CD14-positive monocyte (primary cell): Measurements from ENCODE around the gene VSTM2L. TPM values are rescaled to one million over a fixed set of nuclear protein-coding genes. Genes with fewer than 3 reads are reported as not detected.

ENCODE experiments used
- DNase-seq, 3 donors: peaks; one replicate each; pipeline ENCODE4 v3.0.0-alpha.2; 2011 to 2022
- H2AFZ ChIP-seq: 2 replicates; pipeline ENCODE4 v1.6.0; 2012; ENCODE audit warnings: mild to moderate bottlenecking, low read depth, low read length, inconsistent platforms; ENCODE audit not compliant: insufficient read depth, poor library complexity, severe bottlenecking
- H3K27ac ChIP-seq, 2 donors: 1 replicate in 1 of 2; 2 replicates in 1 of 2; pipeline ENCODE4 v1.5.1; 2012 to 2013; ENCODE audit warnings: low read length in 2 of 2, control low read depth in 1 of 2, inconsistent platforms in 1 of 2, low read depth in 1 of 2, mild to moderate bottlenecking in 1 of 2
- H3K27me3 ChIP-seq, 2 donors: one replicate each; pipeline versions ENCODE4 v1.6.0 to v1.6.1; 2011 to 2013; ENCODE audit warnings: low read length in 2 of 2; ENCODE audit not compliant: control insufficient read depth in 2 of 2, insufficient read depth in 2 of 2
- H3K36me3 ChIP-seq, 2 donors: replicated peaks in 1 of 2; 1 replicate in 1 of 2; 2 replicates in 1 of 2; pipeline versions ENCODE4 v1.5.1 to v1.6.1; 2012 to 2013; ENCODE audit warnings: low read length in 2 of 2, control low read depth in 1 of 2, inconsistent platforms in 1 of 2, mild to moderate bottlenecking in 1 of 2; ENCODE audit not compliant: insufficient read depth in 2 of 2, control insufficient read depth in 1 of 2
- H3K4me1 ChIP-seq, 2 donors: 1 replicate in 1 of 2; 2 replicates in 1 of 2; pipeline versions ENCODE4 v1.5.1 to v1.6.1; 2012 to 2013; ENCODE audit warnings: low read length in 2 of 2, control low read depth in 1 of 2, inconsistent platforms in 1 of 2, mild to moderate bottlenecking in 1 of 2, moderate library complexity in 1 of 2; ENCODE audit not compliant: insufficient read depth in 2 of 2, control insufficient read depth in 1 of 2
- H3K4me2 ChIP-seq: replicated peaks from 2 replicates; pipeline ENCODE3; 2012; ENCODE audit warnings: low read length, moderate library complexity, mild to moderate bottlenecking; ENCODE audit not compliant: poor library complexity, severe bottlenecking; ENCODE audit errors: extremely low read depth
- H3K4me3 ChIP-seq, 3 experiments: fragments of 200-600 bp in 1 of 3; sonication (generic) in 1 of 3; replicated peaks in 1 of 3; 1 replicate in 2 of 3; 2 replicates in 1 of 3; pipeline ENCODE4 v1.5.1; 2011 to 2013; ENCODE audit warnings: low read length in 3 of 3, mild to moderate bottlenecking in 3 of 3, control low read depth in 2 of 3, low read depth in 2 of 3, inconsistent platforms in 1 of 3, moderate library complexity in 1 of 3
- H3K79me2 ChIP-seq: 2 replicates; pipeline ENCODE4 v1.6.0; 2012; ENCODE audit warnings: mild to moderate bottlenecking, control low read depth, inconsistent platforms, low read length, moderate library complexity; ENCODE audit not compliant: insufficient read depth
- H3K9ac ChIP-seq: 2 replicates; pipeline ENCODE4 v1.6.0; 2017; ENCODE audit warnings: low read length, mild to moderate bottlenecking; ENCODE audit not compliant: insufficient read depth, poor library complexity, severe bottlenecking
- H3K9me3 ChIP-seq, 2 donors: replicated peaks in 1 of 2; 1 replicate in 1 of 2; 2 replicates in 1 of 2; pipeline versions ENCODE4 v1.5.1 to v1.6.1; 2012 to 2013; ENCODE audit warnings: low read length in 2 of 2, control low read depth in 1 of 2; ENCODE audit not compliant: control insufficient read depth in 1 of 2, insufficient read depth in 1 of 2
- H4K20me1 ChIP-seq: 2 replicates; pipeline ENCODE4 v1.6.0; 2012; ENCODE audit warnings: mild to moderate bottlenecking, low read length, control low read depth, moderate library complexity; ENCODE audit not compliant: insufficient read depth
- H3K27ac Mint-ChIP-seq, 7 donors: one replicate each; pipeline ENCODE4 v1.8.0; 2020; ENCODE audit warnings: mild to moderate bottlenecking in 7 of 7, mixed read lengths in 7 of 7, moderate library complexity in 6 of 7, inconsistent platforms in 2 of 7
- H3K27me3 Mint-ChIP-seq, 3 donors: one replicate each; pipeline ENCODE4 v1.8.0; 2021 to 2022; ENCODE audit warnings: low read depth in 3 of 3, mild to moderate bottlenecking in 3 of 3, mixed read lengths in 3 of 3, moderate library complexity in 3 of 3, inconsistent platforms in 1 of 3
- H3K36me3 Mint-ChIP-seq, 2 donors: one replicate each; pipeline ENCODE4 v1.8.0; 2020; ENCODE audit warnings: mixed read lengths in 2 of 2, inconsistent platforms in 1 of 2, mild to moderate bottlenecking in 1 of 2
- H3K4me1 Mint-ChIP-seq: one replicate; pipeline ENCODE4 v1.8.0; 2020; ENCODE audit warnings: mild to moderate bottlenecking, mixed read lengths
- H3K4me3 Mint-ChIP-seq, 2 donors: one replicate each; pipeline ENCODE4 v1.8.0; 2020; ENCODE audit warnings: mild to moderate bottlenecking in 2 of 2, mixed read lengths in 2 of 2, moderate library complexity in 1 of 2
- H3K9me3 Mint-ChIP-seq, 7 donors: one replicate each; pipeline ENCODE4 v1.8.0; 2020 to 2022; ENCODE audit warnings: mixed read lengths in 7 of 7, mild to moderate bottlenecking in 6 of 7, moderate library complexity in 6 of 7, inconsistent platforms in 2 of 7
- CTCF ChIP-seq: fragments of 200-600 bp; IDR thresholded peaks from one replicate; pipeline ENCODE4 v1.8.0; 2022; ENCODE audit warnings: antibody characterized with exemption, mild to moderate bottlenecking
- WGBS: methylation state at CpG from one replicate; pipeline ENCODE4 v1.1.5; 2013; ENCODE audit warnings: missing lambda C conversion rate; ENCODE audit not compliant: insufficient coverage; 5-methylcytosine and 5-hydroxymethylcytosine counted together
- intact Hi-C, 2 donors: fragments of 100-400 bp; cut with micrococcal nuclease; formaldehyde crosslinking; loops; one replicate each; pipeline versions ENCODE4 v1.15.0 to v1.15.1; 2023
- polyA plus RNA-seq, 3 donors: library from polyadenylated mRNA; depleted of rRNA in 1 of 3; unstranded in 2 of 3; stranded (reverse) in 1 of 3; fragments of 300-500 nt in 2 of 3; fragments of >200 nt in 1 of 3; fragmentation: Illumina TruSeq in 2 of 3; gene quantifications; 1 replicate in 2 of 3; 2 replicates in 1 of 3; pipeline ENCODE4 v1.2.3, GENCODE V29; 2012 to 2021

The VSTM2L gene
- polyA plus RNA-seq, 3 donors, result not detected

- Histone ChIP-seq H2AFZ (no peak overlapping the region), H3K9me3 (no peaks in the 10 kb centered on the region), H3K79me2 (no peaks in the 10 kb centered on the region), H3K4me2 (no peak overlapping the region), H3K27ac (no peak overlapping the region), H3K27me3 (no peaks in the 10 kb centered on the region), H3K4me3 (no peak overlapping the region), H3K36me3 (no peaks in the 10 kb centered on the region), H4K20me1 (no peaks in the 10 kb centered on the region), H3K4me1 (no peaks in the 10 kb centered on the region), H3K9ac (no peak overlapping the region)
- Mint-ChIP-seq H3K36me3 (no peaks in the 10 kb centered on the region), H3K4me1 (no peaks in the 10 kb centered on the region), H3K4me3 (no peak overlapping the region), H3K27me3 (peaks cover 3 to 8% (median 6%) of the 10 kb centered on the region in 3 donors), H3K9me3 (peaks cover 0 to 14% (median 3%) of the 10 kb centered on the region in 7 donors), H3K27ac (no peak overlapping the region)
- TF ChIP-seq CTCF, result no peak
- DNase-seq, result no peak
- WGBS, result 89% methylated on average over 11 of the region's 11 CpGs
- intact Hi-C loops, result no loop called here
These were observed 41.6 kb downstream of the VSTM2L start for GRCh38 chr20:37944456-37944981.

GRCh38 chr20:37945091-37945547 is 42.2 kb downstream of the VSTM2L start:
- H3K36me3 ChIP-seq, result no peaks in the 10 kb centered on the region
- H3K9me3 ChIP-seq, result no peaks in the 10 kb centered on the region
- Mint-ChIP-seq H3K9me3 (peaks cover 0 to 14% (median 3%) of the 10 kb centered on the region in 7 donors), H3K4me1 (no peaks in the 10 kb centered on the region), H3K4me3 (no peak overlapping the region), H3K36me3 (no peaks in the 10 kb centered on the region), H3K27me3 (peaks cover 3 to 8% (median 6%) of the 10 kb centered on the region in 3 donors), H3K27ac (no peak overlapping the region)
- no peak for TF ChIP-seq CTCF
- H4K20me1 ChIP-seq, result no peaks in the 10 kb centered on the region
- no peaks in the 10 kb centered on the region for H3K4me1 ChIP-seq
- no peaks in the 10 kb centered on the region for H3K79me2 ChIP-seq
- no peak overlapping the region for H3K4me3 ChIP-seq
- H2AFZ ChIP-seq, result no peak overlapping the region
- no peak overlapping the region for H3K4me2 ChIP-seq
- H3K27me3 ChIP-seq, result no peaks in the 10 kb centered on the region
- DNase-seq, result no peak
- H3K9ac ChIP-seq, result no peak overlapping the region
- no peak overlapping the region for H3K27ac ChIP-seq
- intact Hi-C loops, result no loop called here
- WGBS, result 94% methylated on average over 5 of the region's 11 CpGs
